ENCODE measurements around the gene STARD4.

Gene STARD4

DNA sequence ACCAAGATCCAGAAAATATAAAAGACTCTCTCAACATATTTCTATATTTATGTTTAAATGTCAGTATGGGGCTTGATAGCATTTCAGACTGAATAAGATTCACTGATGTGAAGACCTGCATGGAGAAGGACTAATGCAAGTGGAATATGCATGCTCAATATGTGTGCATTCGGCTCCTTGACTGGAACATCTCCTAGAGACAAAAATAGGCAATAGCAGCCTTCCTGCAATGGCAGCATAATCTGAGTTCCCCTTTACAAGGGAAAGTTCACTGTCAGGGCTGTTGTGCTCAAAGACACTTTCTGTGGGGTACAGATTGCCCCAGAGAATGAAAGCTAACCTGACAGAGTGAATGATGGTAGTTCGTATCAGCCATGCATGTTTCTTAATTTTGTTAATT is 42.4 kb downstream of the STARD4 start:
- DNase-seq (ENCODE audit: low read depth), result no peak

GRCh38 chr5:111469293-111469896 is 42.9 kb downstream of the STARD4 start:
- DNase-seq (ENCODE audit: low read depth), result no peak

- no peak for DNase-seq (ENCODE audit: low read depth)
Observed at GRCh38 chr5:111463311-111463710, 49.0 kb downstream of the STARD4 start.

DNA sequence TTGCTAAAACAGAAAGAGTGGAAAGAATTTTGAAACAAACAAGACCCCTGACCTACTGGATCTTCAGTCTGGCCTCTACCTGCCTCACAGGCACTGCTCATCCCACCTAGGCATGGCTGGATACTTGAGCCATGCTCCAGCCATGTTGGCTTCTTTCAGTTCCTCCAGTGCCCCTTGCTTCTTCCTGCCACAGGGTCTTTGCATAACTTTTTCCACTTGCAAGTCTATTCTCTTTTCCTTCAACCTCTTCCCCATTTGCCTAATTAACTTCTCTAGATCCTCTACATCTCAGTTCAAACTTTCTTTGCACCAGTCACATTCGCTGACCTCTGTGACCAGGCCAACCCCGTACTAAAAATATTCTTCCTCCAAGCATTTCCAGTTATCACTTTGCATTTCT is 50.4 kb downstream of the STARD4 start:
- no peak for DNase-seq (ENCODE audit: low read depth)

DNA sequence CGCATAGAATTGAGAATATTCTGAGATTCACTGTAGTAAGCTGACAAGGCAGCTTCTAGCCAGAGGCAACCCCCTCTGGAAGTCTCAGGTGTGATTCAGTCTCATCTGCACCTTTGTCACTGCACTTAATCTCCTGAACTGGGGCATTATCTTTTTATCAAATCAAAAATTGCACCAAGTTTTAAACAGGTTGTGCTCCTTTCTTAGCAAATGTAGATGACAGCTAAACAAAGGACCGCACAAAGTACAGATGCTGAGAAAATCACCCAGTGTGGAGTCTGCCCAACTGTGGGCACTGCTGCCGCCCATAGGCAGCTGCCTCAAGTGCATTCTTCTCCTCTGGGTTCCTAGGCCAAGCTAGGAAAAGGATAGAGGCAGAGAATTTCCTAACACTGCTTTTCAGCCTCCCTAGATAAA is 51.1 kb downstream of the STARD4 start:
- DNase-seq (ENCODE audit: low read depth), result no peak

GRCh38 chr5:111454776-111455175 is 57.6 kb downstream of the STARD4 start:
- no peak for DNase-seq (ENCODE audit: low read depth)

- DNase-seq (ENCODE audit: low read depth), result peak; percentile 31
Observed at GRCh38 chr5:111454198-111454622, 58.1 kb downstream of the STARD4 start.

DNA sequence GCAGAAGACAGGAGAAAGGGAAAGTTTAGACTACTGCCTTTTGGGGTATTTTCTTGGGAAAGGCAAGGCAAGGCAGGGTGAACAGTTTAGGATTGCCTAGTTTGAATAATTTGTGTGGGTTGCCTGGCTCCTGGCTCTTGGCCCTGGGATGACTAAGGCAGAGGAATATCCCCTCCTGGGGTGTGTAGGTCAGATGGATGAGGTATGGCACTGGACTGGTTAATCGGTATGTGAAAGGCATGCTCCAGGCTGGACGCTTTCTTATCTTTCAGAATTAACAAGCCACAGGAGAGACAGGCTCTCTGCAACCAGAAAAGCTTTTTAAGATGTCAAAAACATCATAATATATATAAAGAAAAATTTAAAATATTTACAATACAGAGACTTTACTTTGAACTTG is 58.6 kb downstream of the STARD4 start:
- DNase-seq (ENCODE audit: low read depth), result peak; percentile 94

DNA sequence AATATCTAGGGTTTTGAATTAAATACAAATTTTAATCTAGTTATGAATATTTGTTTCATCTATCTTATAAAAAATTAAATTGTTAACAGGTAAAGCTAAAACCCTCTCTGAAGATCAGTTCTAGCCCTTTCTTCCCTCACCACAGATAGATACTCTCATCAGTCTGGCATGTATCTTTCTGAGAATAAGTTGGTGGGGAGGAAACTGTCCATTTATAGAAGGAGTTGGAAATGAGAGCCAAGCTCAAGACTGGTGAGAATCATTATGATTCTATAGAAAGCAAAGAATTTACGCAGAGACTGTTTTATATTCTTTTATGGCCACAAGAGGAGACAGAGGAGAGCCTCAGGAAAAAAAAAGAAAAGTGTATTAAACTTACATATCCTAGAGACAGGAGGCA is 59.0 kb downstream of the STARD4 start:
- peak; percentile 34 for DNase-seq (ENCODE audit: low read depth)

- no peak for DNase-seq (ENCODE audit: low read depth)
Observed at GRCh38 chr5:111447822-111448221, 64.5 kb downstream of the STARD4 start.

DNA sequence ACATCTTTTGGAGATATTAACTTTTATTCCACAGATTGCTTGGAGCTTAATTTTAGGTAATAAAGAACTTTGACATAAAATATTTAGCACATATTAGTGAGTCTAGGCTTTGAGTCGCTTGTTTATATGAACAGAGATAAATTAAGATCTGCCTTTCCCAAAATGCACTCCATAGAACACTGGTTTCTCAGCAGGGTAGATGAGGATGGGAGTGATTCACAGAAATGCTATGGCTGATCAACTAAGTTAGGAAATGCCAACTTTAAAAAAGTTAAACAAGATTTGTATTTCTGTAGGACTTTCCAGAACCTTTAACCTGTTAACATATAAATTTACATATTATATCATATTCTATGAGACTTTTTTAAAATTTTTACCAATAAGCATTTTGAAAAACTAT is 65.2 kb downstream of the STARD4 start:
- DNase-seq (ENCODE audit: low read depth), result no peak
